DOHH2 (cell line): ENCODE measurements around the gene MKLN1.
"Not testable (repeated sequence)": the region's sequence is repeated elsewhere in the genome, so short reads cannot be mapped to it uniquely, and the experiment has no call there.

Experiments
- H3F3A ChIP-seq: fragments of 200-600 bp; sonication (generic), shearing (Covaris generic); 2 replicates; pipeline ENCODE4 v1.6.0; 2016; ENCODE audit warnings: antibody characterized with exemption, mild to moderate bottlenecking; ENCODE audit not compliant: control insufficient read depth, insufficient read depth
- H3K27ac ChIP-seq: fragments of 200-600 bp; sonication (generic); 2 replicates; pipeline ENCODE4 v1.5.1; 2014; ENCODE audit warnings: low read depth, mild to moderate bottlenecking, low read length, moderate library complexity
- H3K27me3 ChIP-seq: fragments of 200-600 bp; sonication (generic); 2 replicates; pipeline ENCODE4 v1.6.1; 2014; ENCODE audit warnings: mild to moderate bottlenecking, low read length, mixed read lengths; ENCODE audit not compliant: control insufficient read depth
- H3K36me3 ChIP-seq: fragments of 200-600 bp; sonication (generic); 2 replicates; pipeline ENCODE4 v1.6.1; 2014; ENCODE audit warnings: mild to moderate bottlenecking, low read length, moderate library complexity, mixed read lengths; ENCODE audit not compliant: control insufficient read depth
- H3K4me1 ChIP-seq: fragments of 200-600 bp; sonication (generic); 2 replicates; pipeline ENCODE4 v1.6.1; 2014; ENCODE audit warnings: mild to moderate bottlenecking, low read length, mixed read lengths; ENCODE audit not compliant: control insufficient read depth
- H3K4me2 ChIP-seq: fragments of 200-600 bp; sonication (generic); 2 replicates; pipeline ENCODE4 v1.6.0; 2014; ENCODE audit warnings: mild to moderate bottlenecking, low read length, moderate library complexity
- H3K4me3 ChIP-seq: fragments of 200-600 bp; sonication (generic); 2 replicates; pipeline ENCODE4 v1.5.1; 2014; ENCODE audit warnings: mild to moderate bottlenecking, low read length, mixed read lengths
- H3K79me2 ChIP-seq: fragments of 200-600 bp; sonication (generic); 2 replicates; pipeline ENCODE4 v1.6.1; 2014; ENCODE audit warnings: mild to moderate bottlenecking, low read length, mixed read lengths; ENCODE audit not compliant: control insufficient read depth
- H3K9me2 ChIP-seq: fragments of 200-600 bp; sonication (generic); replicated peaks from 2 replicates; pipeline ENCODE4 v1.6.1; 2014; ENCODE audit warnings: mild to moderate bottlenecking, low read length, mixed read lengths; ENCODE audit not compliant: control insufficient read depth
- H3K9me3 ChIP-seq: fragments of 200-600 bp; sonication (generic); 2 replicates; pipeline ENCODE4 v1.6.1; 2014; ENCODE audit warnings: antibody characterized with exemption, low read length, mixed read lengths; ENCODE audit not compliant: control insufficient read depth, insufficient read depth
- H4K20me1 ChIP-seq: fragments of 200-600 bp; sonication (generic); 2 replicates; pipeline ENCODE4 v1.6.0; 2014; ENCODE audit warnings: low read depth, mild to moderate bottlenecking, antibody characterized with exemption, low read length, moderate library complexity; ENCODE audit not compliant: control insufficient read depth, insufficient read depth
- EZH2phosphoT487 ChIP-seq: fragments of 200-600 bp; sonication (generic); IDR thresholded peaks from 2 replicates; pipeline ENCODE4 v1.6.1; 2017; ENCODE audit warnings: borderline replicate concordance, mild to moderate bottlenecking, antibody characterized with exemption, low read length, moderate library complexity, mixed read lengths
- TF ChIP-seq, protein P1 (sequence below): fragments of 200-600 bp; sonication (generic); IDR thresholded peaks from one replicate; pipeline ENCODE4 v1.5.1; 2014; ENCODE audit warnings: antibody characterized with exemption, mild to moderate bottlenecking, low read depth, low read length; ENCODE audit not compliant: poor library complexity, severe bottlenecking

MKLN1 gene

DNA sequence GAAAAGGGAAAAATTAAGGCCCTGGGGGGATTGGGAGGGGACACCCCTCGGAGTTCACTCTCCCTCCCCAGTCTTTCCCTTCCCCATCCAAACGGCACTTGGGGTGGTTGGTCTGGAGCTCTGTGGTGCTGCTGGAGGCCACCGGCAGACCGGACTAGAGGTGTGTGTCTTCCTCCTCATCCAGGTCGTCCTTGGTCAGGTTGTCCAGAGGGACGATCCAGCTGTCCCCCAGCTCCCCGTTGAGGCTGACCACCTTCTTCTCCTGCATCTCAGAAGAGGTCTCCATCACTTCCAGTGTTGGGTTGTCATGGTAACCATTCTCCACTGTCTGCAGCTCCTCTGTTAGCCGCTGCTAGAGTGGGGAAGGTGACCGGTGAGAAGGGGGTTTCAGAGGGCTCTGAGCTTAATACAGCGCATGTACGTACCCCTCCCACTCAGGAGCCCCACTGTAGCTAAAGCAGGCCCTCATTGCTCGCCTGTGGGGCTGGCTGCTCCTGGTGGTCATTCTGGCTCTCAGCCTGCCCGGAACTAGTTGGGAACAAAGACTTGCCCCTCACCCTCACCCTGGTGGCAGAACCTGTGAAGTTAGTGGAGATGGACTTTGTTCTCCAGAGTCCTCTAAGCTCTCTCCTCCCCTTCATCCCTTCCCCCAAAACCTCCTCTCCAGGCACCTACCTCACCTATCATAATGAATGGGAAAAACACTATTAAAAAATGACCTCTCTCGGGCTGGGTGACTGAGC is 176.7 kb downstream of the MKLN1 start:
- no peaks in the 10 kb centered on the region; the same call in 1 of the 2 replicates for H4K20me1 ChIP-seq
- H3K4me3 ChIP-seq = no peak overlapping the region
- H3K79me2 ChIP-seq = no peaks in the 10 kb centered on the region
- H3K9me3 ChIP-seq = no peaks in the 10 kb centered on the region
- H3K4me2 ChIP-seq = no peak overlapping the region
- H3K9me2 ChIP-seq = no peaks in the 10 kb centered on the region
- H3K27me3 ChIP-seq = no peaks in the 10 kb centered on the region
- H3K36me3 ChIP-seq = no peaks in the 10 kb centered on the region
- no peak for TF ChIP-seq EZH2phosphoT487
- TF ChIP-seq, protein P1, sequence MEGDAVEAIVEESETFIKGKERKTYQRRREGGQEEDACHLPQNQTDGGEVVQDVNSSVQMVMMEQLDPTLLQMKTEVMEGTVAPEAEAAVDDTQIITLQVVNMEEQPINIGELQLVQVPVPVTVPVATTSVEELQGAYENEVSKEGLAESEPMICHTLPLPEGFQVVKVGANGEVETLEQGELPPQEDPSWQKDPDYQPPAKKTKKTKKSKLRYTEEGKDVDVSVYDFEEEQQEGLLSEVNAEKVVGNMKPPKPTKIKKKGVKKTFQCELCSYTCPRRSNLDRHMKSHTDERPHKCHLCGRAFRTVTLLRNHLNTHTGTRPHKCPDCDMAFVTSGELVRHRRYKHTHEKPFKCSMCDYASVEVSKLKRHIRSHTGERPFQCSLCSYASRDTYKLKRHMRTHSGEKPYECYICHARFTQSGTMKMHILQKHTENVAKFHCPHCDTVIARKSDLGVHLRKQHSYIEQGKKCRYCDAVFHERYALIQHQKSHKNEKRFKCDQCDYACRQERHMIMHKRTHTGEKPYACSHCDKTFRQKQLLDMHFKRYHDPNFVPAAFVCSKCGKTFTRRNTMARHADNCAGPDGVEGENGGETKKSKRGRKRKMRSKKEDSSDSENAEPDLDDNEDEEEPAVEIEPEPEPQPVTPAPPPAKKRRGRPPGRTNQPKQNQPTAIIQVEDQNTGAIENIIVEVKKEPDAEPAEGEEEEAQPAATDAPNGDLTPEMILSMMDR = no peak
- no peak overlapping the region for H3K27ac ChIP-seq
- peaks cover 2% of the 10 kb centered on the region; the same call in 1 of the 2 replicates for H3F3A ChIP-seq
- peaks cover 9% of the 10 kb centered on the region for H3K4me1 ChIP-seq

DNA sequence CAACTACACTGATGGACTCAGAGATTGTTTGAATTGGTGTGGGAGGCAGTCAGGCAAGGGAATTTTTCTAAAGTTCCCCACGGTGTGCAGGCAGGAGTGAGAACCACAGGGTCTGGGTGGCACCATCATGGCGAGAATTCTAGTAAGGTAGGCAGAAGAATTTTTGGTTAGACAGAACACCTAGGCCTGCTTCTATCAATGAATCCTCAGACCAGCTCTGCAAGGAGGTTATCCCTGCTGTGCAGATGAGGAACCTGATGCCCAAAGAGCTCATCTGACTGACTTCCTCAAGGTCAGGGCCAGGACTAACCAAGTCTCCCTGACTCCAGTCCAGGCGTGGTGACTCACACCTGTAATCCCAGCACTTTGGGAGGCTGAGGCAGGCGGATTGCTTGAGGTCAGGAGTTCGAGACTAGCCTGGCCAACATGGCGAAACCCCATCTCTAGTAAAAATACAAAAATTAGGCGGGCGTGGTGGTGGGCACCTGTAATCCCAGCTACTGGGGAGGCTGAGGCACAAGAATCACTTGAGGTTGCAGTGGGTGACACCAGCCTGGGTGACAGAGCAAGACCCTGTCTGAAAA is 177.5 kb downstream of the MKLN1 start:
- H3F3A ChIP-seq, H3K4me2 ChIP-seq, H3K4me3 ChIP-seq, H4K20me1 ChIP-seq, H3K4me1 ChIP-seq, H3K9me2 ChIP-seq, H3K27me3 ChIP-seq, H3K36me3 ChIP-seq, H3K79me2 ChIP-seq, H3K27ac ChIP-seq, H3K9me3 ChIP-seq: not testable (repeated sequence)

DNA sequence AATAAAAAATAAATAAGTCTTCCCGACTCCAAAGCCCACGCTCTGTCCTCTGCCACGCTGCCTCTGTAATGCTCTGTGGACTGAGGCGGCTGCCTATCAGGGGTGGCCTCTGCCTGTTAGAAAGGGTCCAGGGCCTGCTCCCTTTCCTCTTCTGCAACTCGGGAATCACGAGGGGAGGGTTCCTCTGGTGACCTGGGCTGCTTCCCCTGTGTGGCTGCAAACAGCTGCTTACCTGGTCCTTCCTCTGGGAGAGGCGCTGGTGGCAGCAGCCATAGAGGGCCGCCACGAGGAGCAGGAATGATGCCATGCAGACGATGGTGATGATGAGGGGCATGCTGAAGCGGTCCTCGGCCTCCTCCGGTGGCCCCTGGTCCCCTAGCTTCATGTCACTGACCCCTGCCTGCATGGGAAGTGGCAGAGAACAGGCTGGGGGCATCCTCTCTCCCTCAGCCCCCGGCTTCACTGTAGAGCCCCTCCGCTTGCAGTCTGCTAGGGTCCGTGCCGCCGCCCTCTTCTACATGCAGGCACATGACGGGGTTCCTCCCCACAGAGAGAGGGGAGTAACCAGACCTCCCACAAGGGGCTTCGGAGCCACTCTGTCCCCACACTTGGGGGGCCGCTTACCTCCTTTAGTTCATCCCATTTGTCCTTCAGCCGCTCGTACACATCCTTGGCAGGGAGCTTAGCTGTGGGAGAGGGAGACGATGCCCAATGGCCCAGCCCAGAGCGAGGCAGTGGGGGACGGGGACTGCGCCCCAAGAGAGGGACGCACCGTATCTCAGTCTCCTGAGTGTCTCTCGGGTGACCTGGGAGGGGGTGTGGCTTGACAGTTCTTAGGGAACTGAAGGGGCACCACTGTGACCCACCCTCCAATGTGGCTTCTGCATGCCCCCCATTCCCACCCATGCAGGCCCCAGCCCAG is 178.2 kb downstream of the MKLN1 start:
- Histone ChIP-seq H4K20me1 (no peaks in the 10 kb centered on the region; the same call in 1 of the 2 replicates), H3F3A (peaks cover 2% of the 10 kb centered on the region; the same call in 1 of the 2 replicates), H3K4me3 (no peak overlapping the region), H3K4me2 (no peak overlapping the region), H3K36me3 (no peaks in the 10 kb centered on the region), H3K27ac (no peak overlapping the region), H3K4me1 (peaks cover 9% of the 10 kb centered on the region), H3K27me3 (no peaks in the 10 kb centered on the region), H3K9me3 (no peaks in the 10 kb centered on the region), H3K9me2 (no peaks in the 10 kb centered on the region), H3K79me2 (no peaks in the 10 kb centered on the region)
- no peak for TF ChIP-seq EZH2phosphoT487
- TF ChIP-seq, protein P1 = no peak
